ENCODE measurements around the gene ME3.

- TF ChIP-seq, protein P1, sequence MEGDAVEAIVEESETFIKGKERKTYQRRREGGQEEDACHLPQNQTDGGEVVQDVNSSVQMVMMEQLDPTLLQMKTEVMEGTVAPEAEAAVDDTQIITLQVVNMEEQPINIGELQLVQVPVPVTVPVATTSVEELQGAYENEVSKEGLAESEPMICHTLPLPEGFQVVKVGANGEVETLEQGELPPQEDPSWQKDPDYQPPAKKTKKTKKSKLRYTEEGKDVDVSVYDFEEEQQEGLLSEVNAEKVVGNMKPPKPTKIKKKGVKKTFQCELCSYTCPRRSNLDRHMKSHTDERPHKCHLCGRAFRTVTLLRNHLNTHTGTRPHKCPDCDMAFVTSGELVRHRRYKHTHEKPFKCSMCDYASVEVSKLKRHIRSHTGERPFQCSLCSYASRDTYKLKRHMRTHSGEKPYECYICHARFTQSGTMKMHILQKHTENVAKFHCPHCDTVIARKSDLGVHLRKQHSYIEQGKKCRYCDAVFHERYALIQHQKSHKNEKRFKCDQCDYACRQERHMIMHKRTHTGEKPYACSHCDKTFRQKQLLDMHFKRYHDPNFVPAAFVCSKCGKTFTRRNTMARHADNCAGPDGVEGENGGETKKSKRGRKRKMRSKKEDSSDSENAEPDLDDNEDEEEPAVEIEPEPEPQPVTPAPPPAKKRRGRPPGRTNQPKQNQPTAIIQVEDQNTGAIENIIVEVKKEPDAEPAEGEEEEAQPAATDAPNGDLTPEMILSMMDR (IDR thresholded peaks at IDR 0.05; ENCODE audit: low read length), result no peak
- no peak for TF ChIP-seq EZH2 (optimal IDR thresholded peaks at IDR 0.05; ENCODE audit: low read depth, low read length)
- TF ChIP-seq EZH2phosphoT487 (IDR thresholded peaks at IDR 0.05; ENCODE audit: low read length), result no peak
Measured at GRCh38 chr11:86438685-86439084, 233.7 kb downstream of the ME3 start.

All from MM.1S (cell line).